ENCODE results near the gene GPRIN3. TPM values are rescaled to one million over a fixed set of nuclear protein-coding genes. Genes with fewer than 3 reads are reported as not detected.

Gene GPRIN3
- total and polyA plus RNA-seq, 2 donors (not counting 3 experiments of a cell fraction or from before 2014, with no cell fraction given), result 0.17 to 2.2 TPM

DNA sequence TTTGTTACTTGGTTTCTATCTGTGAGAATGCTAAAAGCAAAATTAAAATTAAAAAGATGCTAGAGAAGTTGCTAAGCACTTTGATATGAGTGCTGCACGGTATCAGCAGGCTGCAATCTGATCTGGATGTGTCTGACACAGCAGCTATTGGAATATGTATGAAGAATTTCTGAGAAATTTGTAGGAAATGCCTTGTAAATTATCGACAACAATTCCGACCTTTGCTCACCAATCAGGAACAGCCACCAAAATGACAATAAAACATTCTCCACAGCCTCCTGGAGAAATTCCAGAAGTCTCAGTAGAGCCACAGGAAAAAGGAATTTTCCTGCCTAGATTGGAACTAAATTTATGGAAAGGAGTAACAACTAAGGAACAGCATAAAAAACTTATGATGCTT lies 113.8 kb downstream of the GPRIN3 start:
- peak; percentile 81 for FAIRE-seq
- POLR2A ChIA-PET, result no interaction called here
- TF ChIP-seq POLR2A (IDR thresholded peaks at IDR 0.05; ENCODE audit: low read depth, low read length) (no peak), POLR2AphosphoS5 (IDR thresholded peaks at IDR 0.05; ENCODE audit: insufficient read depth, low read depth, low read length) (no peak), EZH2 (IDR thresholded peaks at IDR 0.05; ENCODE audit: borderline replicate concordance, low read depth, low read length, severe bottlenecking) (no peak), JUN (IDR thresholded peaks at IDR 0.05; ENCODE audit: borderline replicate concordance, insufficient read depth, insufficient read length, low read depth) (no peak), FOS (IDR thresholded peaks at IDR 0.05; ENCODE audit: borderline replicate concordance, insufficient read depth, low read length) (no peak), GATA2 (IDR thresholded peaks at IDR 0.05; ENCODE audit: insufficient read depth, insufficient read length, low read depth, low read length) (no peak), MYC (IDR thresholded peaks at IDR 0.05; ENCODE audit: low read depth, low read length) (no peak)
- TF ChIP-seq, protein P1, sequence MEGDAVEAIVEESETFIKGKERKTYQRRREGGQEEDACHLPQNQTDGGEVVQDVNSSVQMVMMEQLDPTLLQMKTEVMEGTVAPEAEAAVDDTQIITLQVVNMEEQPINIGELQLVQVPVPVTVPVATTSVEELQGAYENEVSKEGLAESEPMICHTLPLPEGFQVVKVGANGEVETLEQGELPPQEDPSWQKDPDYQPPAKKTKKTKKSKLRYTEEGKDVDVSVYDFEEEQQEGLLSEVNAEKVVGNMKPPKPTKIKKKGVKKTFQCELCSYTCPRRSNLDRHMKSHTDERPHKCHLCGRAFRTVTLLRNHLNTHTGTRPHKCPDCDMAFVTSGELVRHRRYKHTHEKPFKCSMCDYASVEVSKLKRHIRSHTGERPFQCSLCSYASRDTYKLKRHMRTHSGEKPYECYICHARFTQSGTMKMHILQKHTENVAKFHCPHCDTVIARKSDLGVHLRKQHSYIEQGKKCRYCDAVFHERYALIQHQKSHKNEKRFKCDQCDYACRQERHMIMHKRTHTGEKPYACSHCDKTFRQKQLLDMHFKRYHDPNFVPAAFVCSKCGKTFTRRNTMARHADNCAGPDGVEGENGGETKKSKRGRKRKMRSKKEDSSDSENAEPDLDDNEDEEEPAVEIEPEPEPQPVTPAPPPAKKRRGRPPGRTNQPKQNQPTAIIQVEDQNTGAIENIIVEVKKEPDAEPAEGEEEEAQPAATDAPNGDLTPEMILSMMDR (IDR thresholded peaks at IDR 0.05; ENCODE audit: extremely low read depth in 1 of 2, insufficient read depth in 1 of 2, low read depth in 1 of 2, low read length in 2 of 2), result no peak
- TF ChIP-seq, protein P2, sequence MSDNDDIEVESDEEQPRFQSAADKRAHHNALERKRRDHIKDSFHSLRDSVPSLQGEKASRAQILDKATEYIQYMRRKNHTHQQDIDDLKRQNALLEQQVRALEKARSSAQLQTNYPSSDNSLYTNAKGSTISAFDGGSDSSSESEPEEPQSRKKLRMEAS (IDR thresholded peaks at IDR 0.05; ENCODE audit: insufficient read depth, insufficient read length), result no peak
- no peak overlapping the region for H3K4me3 ChIP-seq (replicated peaks in 1 of 3; ENCODE audit: insufficient read depth in 1 of 3, low read depth in 1 of 3, low read length in 3 of 3)
- no peaks in the 10 kb centered on the region for H3K79me2 ChIP-seq (ENCODE audit: control insufficient read depth, insufficient read depth, low read length)
- H3K9me3 ChIP-seq (replicated peaks; ENCODE audit: control insufficient read depth, insufficient read depth, low read length), result no peaks in the 10 kb centered on the region
- peaks cover 3% of the 10 kb centered on the region for H3K4me1 ChIP-seq (ENCODE audit: control insufficient read depth, extremely low read depth, insufficient read depth, low read length)
- H3K27ac ChIP-seq (ENCODE audit: insufficient read depth, low read depth, low read length), result no peak overlapping the region
- H3K9me1 ChIP-seq (replicated peaks; ENCODE audit: control insufficient read depth, extremely low read depth, insufficient read depth, low read length), result no peaks in the 10 kb centered on the region
- no peaks in the 10 kb centered on the region for H3K36me3 ChIP-seq (ENCODE audit: control insufficient read depth in 2 of 2, extremely low read depth in 1 of 2, insufficient read depth in 2 of 2, low read length in 2 of 2)
- H4K20me1 ChIP-seq (replicated peaks; ENCODE audit: control insufficient read depth, extremely low read depth, insufficient read depth, low read length), result no peaks in the 10 kb centered on the region
- peak overlapping the region; percentile 11 for H3K4me2 ChIP-seq (ENCODE audit: insufficient read depth, low read length)
- intact Hi-C loops (cut with micrococcal nuclease) (no loop called here), dilution Hi-C loops (cut with MboI; ENCODE audit: extremely low pct_ligation_motif_present, low sequenced_read_pairs) (no loop called here)
- BruUV-seq (replicated peaks), result no TSS peak
- no peak overlapping the region for H2AFZ ChIP-seq (ENCODE audit: low read depth, low read length)
- H3K9ac ChIP-seq (replicated peaks; ENCODE audit: extremely low read depth, insufficient read depth, low read length), result no peak overlapping the region
- H3K27me3 ChIP-seq (ENCODE audit: control insufficient read depth in 2 of 2, insufficient read depth in 2 of 2, low read length in 2 of 2), result peaks cover 0 to 1% of the 10 kb centered on the region in 2 experiments
- CTCF ChIA-PET, result interaction anchor here (1.6 to 2.4 kb wide), 2 partner anchors 10 to 32 kb away, joined by 5 to 11 read pairs; no protein-coding TSS in a partner anchor
- peak; percentile 58 for DNase-seq (ENCODE audit: low read depth, low spot score)

Other genes starting within 250 kb of the GPRIN3 start
- 4.2 and 5.0 TPM in 2 replicates for gene TIGD2, start 196.3 kb downstream of the GPRIN3 start, total RNA-seq
- gene TIGD2, start 196.3 kb downstream of the GPRIN3 start, polyA plus RNA-seq, result 1.0 and 1.1 TPM in 2 replicates